B cell (primary cell): ENCODE measurements around the gene RPH3AL. TPM values are rescaled to one million over a fixed set of nuclear protein-coding genes. Genes with fewer than 3 reads are reported as not detected.

ENCODE experiments used
- ATAC-seq: fragments of 200-7000 bp; cut with Tn5 transposase; one replicate; pipeline ENCODE4 v1.10.0; 2021; ENCODE audit warnings: low read depth, mild to moderate bottlenecking, moderate number of reproducible peaks, moderate library complexity
- CTCF ChIA-PET: fragments of 350-600 bp; sonication (Branson Sonifier 250); formaldehyde crosslinking; loops from one replicate; lab custom pipeline; 2021; ENCODE audit warnings: antibody characterized with exemption, inconsistent platforms; lab: Charles Lee
- POLR2A ChIA-PET: fragments of 350-600 bp; sonication (Branson Sonifier 250); formaldehyde crosslinking; loops from one replicate; lab custom pipeline; 2021; ENCODE audit warnings: antibody characterized with exemption; lab: Charles Lee
- DNase-seq: peaks from one replicate; pipeline ENCODE4 v3.0.0; 2013
- H2AFZ ChIP-seq: 2 replicates; pipeline ENCODE4 v1.6.1; 2012; ENCODE audit warnings: mild to moderate bottlenecking, low read depth, low read length; ENCODE audit not compliant: insufficient read depth, poor library complexity, severe bottlenecking
- H3K27ac ChIP-seq, 2 donors: 1 replicate in 1 of 2; 2 replicates in 1 of 2; pipeline ENCODE4 v1.5.1; 2012 to 2013; ENCODE audit warnings: low read length in 2 of 2, mild to moderate bottlenecking in 2 of 2, moderate library complexity in 1 of 2
- H3K27me3 ChIP-seq, 4 experiments: fragments of 200-600 bp in 1 of 4; sonication (generic) in 1 of 4; replicated peaks in 1 of 4; 1 replicate in 2 of 4; 2 replicates in 2 of 4; pipeline versions ENCODE4 v1.6.1 to v1.7.0; 2013 to 2016; ENCODE audit warnings: low read length in 3 of 4, mild to moderate bottlenecking in 2 of 4, mixed read lengths in 1 of 4, moderate library complexity in 1 of 4; ENCODE audit not compliant: insufficient read depth in 4 of 4, control insufficient read depth in 3 of 4; ENCODE audit errors: control extremely low read depth in 1 of 4
- H3K36me3 ChIP-seq, 2 experiments: replicated peaks in 1 of 2; 1 replicate in 1 of 2; 2 replicates in 1 of 2; pipeline versions ENCODE4 v1.6.1 to v1.7.1; 2013; ENCODE audit warnings: low read length in 1 of 2; ENCODE audit not compliant: insufficient read depth in 2 of 2, control insufficient read depth in 1 of 2; ENCODE audit errors: control extremely low read depth in 1 of 2, extremely low read depth in 1 of 2
- H3K4me1 ChIP-seq, 2 donors: fragments of 200-600 bp in 1 of 2; sonication (generic) in 1 of 2; 1 replicate in 1 of 2; 2 replicates in 1 of 2; pipeline versions ENCODE4 v1.5.1 to v1.6.1; 2013 to 2017; ENCODE audit warnings: low read length in 2 of 2; ENCODE audit not compliant: control insufficient read depth in 2 of 2, insufficient read depth in 2 of 2
- H3K4me2 ChIP-seq: replicated peaks from 2 replicates; pipeline ENCODE3; 2012; ENCODE audit warnings: mild to moderate bottlenecking, low read depth, low read length; ENCODE audit not compliant: poor library complexity, severe bottlenecking
- H3K4me3 ChIP-seq, 5 experiments: fragments of 200-600 bp in 1 of 5; sonication (generic) in 1 of 5; 1 replicate in 3 of 5; 2 replicates in 2 of 5; pipeline versions ENCODE4 v1.5.1 to v1.7.0; 2011 to 2016; ENCODE audit warnings: low read length in 4 of 5, mild to moderate bottlenecking in 4 of 5, low read depth in 2 of 5, control low read depth in 1 of 5, moderate library complexity in 1 of 5; ENCODE audit not compliant: insufficient read depth in 1 of 5; ENCODE audit errors: control extremely low read depth in 1 of 5, extremely low read depth in 1 of 5
- H3K79me2 ChIP-seq: fragments of 200-600 bp; sonication (generic); one replicate; pipeline ENCODE4 v1.6.0; 2016; ENCODE audit warnings: low read length; ENCODE audit not compliant: control insufficient read depth, insufficient read depth
- H3K9ac ChIP-seq: fragments of 200-600 bp; sonication (generic); 2 replicates; pipeline ENCODE4 v1.6.1; 2017; ENCODE audit warnings: mild to moderate bottlenecking, low read length, moderate library complexity
- H3K9me3 ChIP-seq, 3 donors: one replicate each; pipeline versions ENCODE4 v1.6.1 to v1.7.1; 2013; ENCODE audit warnings: low read length in 2 of 3; ENCODE audit not compliant: control insufficient read depth in 2 of 3, insufficient read depth in 1 of 3; ENCODE audit errors: control extremely low read depth in 1 of 3
- H4K20me1 ChIP-seq: 2 replicates; pipeline ENCODE4 v1.6.0; 2012; ENCODE audit warnings: mild to moderate bottlenecking, low read length; ENCODE audit not compliant: insufficient read depth, control insufficient read depth, poor library complexity, severe bottlenecking
- H3K27ac Mint-ChIP-seq: one replicate; pipeline ENCODE4 v1.8.0; 2021; ENCODE audit warnings: mixed read lengths
- H3K27me3 Mint-ChIP-seq: one replicate; pipeline ENCODE4 v1.8.0; 2021; ENCODE audit warnings: mixed read lengths
- H3K4me1 Mint-ChIP-seq: one replicate; pipeline ENCODE4 v1.8.0; 2021; ENCODE audit warnings: mixed read lengths
- H3K4me3 Mint-ChIP-seq: one replicate; pipeline ENCODE4 v1.8.0; 2021; ENCODE audit warnings: mixed read lengths
- H3K9me3 Mint-ChIP-seq: one replicate; pipeline ENCODE4 v1.8.0; 2022; ENCODE audit warnings: mixed read lengths; ENCODE audit not compliant: insufficient read depth
- CTCF ChIP-seq: fragments of 200-600 bp; IDR thresholded peaks from one replicate; pipeline ENCODE4 v1.8.0; 2022; ENCODE audit warnings: antibody characterized with exemption, mild to moderate bottlenecking
- EZH2 ChIP-seq: IDR thresholded peaks from 2 replicates; pipeline ENCODE4 v1.6.1; 2012; ENCODE audit warnings: borderline replicate concordance, low read depth, mild to moderate bottlenecking, moderate library complexity, low read length; ENCODE audit not compliant: insufficient read depth, poor library complexity, severe bottlenecking
- WGBS: methylation state at CpG from one replicate; pipeline ENCODE4 v1.1.5; 2013; ENCODE audit warnings: missing lambda C conversion rate; ENCODE audit not compliant: insufficient coverage; 5-methylcytosine and 5-hydroxymethylcytosine counted together
- intact Hi-C: fragments of 100-400 bp; cut with micrococcal nuclease; formaldehyde crosslinking; loops from one replicate; pipeline ENCODE4 v1.10.0; 2022
- polyA plus RNA-seq: library from polyadenylated mRNA; depleted of rRNA; stranded (reverse); fragments of >200 nt; gene quantifications from 2 replicates; pipeline ENCODE4 v1.2.3, GENCODE V29; 2012
- total RNA-seq, 2 donors: library from RNA; stranded (reverse); fragments of 120-200 nt in 1 of 2; gene quantifications; 1 replicate in 1 of 2; 2 replicates in 1 of 2; pipeline versions ENCODE4 v1.2.3 to v1.2.4, GENCODE V29; 2013 to 2022

RPH3AL gene
- total and polyA plus RNA-seq, 2 donors (not counting 1 experiment from before 2014, with no cell fraction given) = 10.8 to 13.3 TPM

GRCh38 chr17:189444-189843 is 163.2 kb downstream of the RPH3AL start:
- WGBS = 76% methylated on average over 7 of the region's 7 CpGs
- CTCF ChIA-PET = no interaction called here

GRCh38 chr17:187130-187529 is 165.5 kb downstream of the RPH3AL start:
- Mint-ChIP-seq H3K27me3 (peaks cover 41% of the 10 kb centered on the region), H3K27ac (no peak overlapping the region), H3K4me3 (no peak overlapping the region), H3K4me1 (peaks cover 2% of the 10 kb centered on the region), H3K9me3 (no peaks in the 10 kb centered on the region)
- DNase-seq (no peak), ATAC-seq (no peak)
- Histone ChIP-seq H3K9ac (no peak overlapping the region), H3K4me1 (no peaks in the 10 kb centered on the region), H4K20me1 (no peaks in the 10 kb centered on the region), H3K4me2 (no peak overlapping the region), H3K36me3 (no peaks in the 10 kb centered on the region), H3K9me3 (no peaks in the 10 kb centered on the region), H3K27ac (no peak overlapping the region), H3K79me2 (no peaks in the 10 kb centered on the region), H3K4me3 (no peak overlapping the region), H3K27me3 (peaks cover 0 to 22% (median under 1%) of the 10 kb centered on the region in 4 experiments), H2AFZ (no peak overlapping the region)
- intact Hi-C loops = no loop called here
- CTCF ChIA-PET = no interaction called here
- WGBS = no CpG with 5 or more reads among the region's 2 CpGs
- no peak for TF ChIP-seq CTCF
- no peak for TF ChIP-seq EZH2
- POLR2A ChIA-PET = no interaction called here

More at GRCh38 chr17:189444-189843, 163.2 kb downstream of the RPH3AL start:
- no peaks in the 10 kb centered on the region for H3K4me1 ChIP-seq
- H3K4me2 ChIP-seq = no peak overlapping the region
- Mint-ChIP-seq H3K9me3 (no peaks in the 10 kb centered on the region), H3K27me3 (peaks cover 18% of the 10 kb centered on the region), H3K4me1 (no peaks in the 10 kb centered on the region), H3K27ac (no peak overlapping the region), H3K4me3 (no peak overlapping the region)
- no peak overlapping the region for H3K27ac ChIP-seq
- H3K4me3 ChIP-seq = no peak overlapping the region
- H4K20me1 ChIP-seq = no peaks in the 10 kb centered on the region
- intact Hi-C loops = no loop called here
- ATAC-seq (no peak), DNase-seq (no peak)
- H2AFZ ChIP-seq = no peak overlapping the region
- peaks cover 0 to 8% (median 0%) of the 10 kb centered on the region in 4 experiments for H3K27me3 ChIP-seq
- H3K9ac ChIP-seq = no peak overlapping the region
- TF ChIP-seq EZH2 (no peak), CTCF (no peak)
- H3K36me3 ChIP-seq = no peaks in the 10 kb centered on the region
- peaks cover 0 to 7% (median 0%) of the 10 kb centered on the region in 3 donors for H3K9me3 ChIP-seq
- no peaks in the 10 kb centered on the region for H3K79me2 ChIP-seq
- POLR2A ChIA-PET = no interaction called here
